Fibroblast of lung (primary cell): ENCODE results near the gene ITPKB.
"Not testable (repeated sequence)": the region's sequence is repeated elsewhere in the genome, so short reads cannot be mapped to it uniquely, and the experiment has no call there.

ENCODE experiments used
- CTCF ChIP-seq, 2 donors: IDR thresholded peaks in 1 of 2; conservative IDR thresholded peaks in 1 of 2; 1 replicate in 1 of 2; 2 replicates in 1 of 2; pipeline ENCODE4 v1.5.1; 2011 to 2012; ENCODE audit warnings: low read length in 2 of 2, control low read depth in 1 of 2, inconsistent platforms in 1 of 2, low read depth in 1 of 2, mild to moderate bottlenecking in 1 of 2
- EZH2 ChIP-seq: IDR thresholded peaks from 2 replicates; pipeline ENCODE4 v1.5.1; 2012; ENCODE audit warnings: low read length, control low read depth, mild to moderate bottlenecking; ENCODE audit errors: missing control alignments

DNA sequence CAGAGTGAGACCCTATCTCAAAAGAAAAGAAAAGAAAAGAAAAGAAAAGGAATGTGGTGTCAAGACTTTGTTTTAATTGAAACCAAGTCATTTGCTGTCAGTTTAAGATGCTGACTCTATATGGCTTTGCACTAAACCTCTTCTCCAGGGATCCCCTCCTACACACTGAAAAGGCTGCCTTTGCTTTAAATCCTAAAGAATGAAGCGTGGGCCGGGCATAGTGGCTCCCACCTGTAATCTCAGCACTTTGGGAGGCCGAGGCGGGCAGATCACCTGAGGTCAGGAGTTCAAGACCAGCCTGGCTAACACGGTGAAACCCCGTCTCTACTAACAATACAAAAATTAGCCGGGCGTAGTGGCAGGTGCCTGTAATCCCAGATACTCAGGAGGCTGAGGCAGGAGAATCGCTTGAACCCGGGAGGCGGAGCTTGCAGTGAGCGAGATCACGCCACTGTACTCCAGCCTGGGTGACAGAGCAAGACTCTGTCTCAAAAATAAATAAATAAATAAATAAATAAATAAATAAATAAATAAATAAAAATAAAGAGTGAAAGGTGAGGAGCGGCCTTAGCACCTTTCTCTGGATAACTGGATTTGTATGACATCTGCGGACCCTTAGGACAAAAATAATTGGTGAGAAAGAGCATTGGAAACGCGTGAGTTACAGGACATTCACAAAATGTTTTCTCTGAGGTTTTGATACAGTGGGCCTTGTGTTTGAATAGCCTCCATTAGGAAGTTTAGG, 8.6 kb upstream of the ITPKB start:
- not testable (repeated sequence) for TF ChIP-seq CTCF (conservative IDR thresholded peaks at IDR 0.05 in 1 of 2, IDR thresholded peaks at IDR 0.05 in 1 of 2; ENCODE audit: low read depth in 1 of 2, low read length in 2 of 2); EZH2
